Stimulated activated memory B cell treated with anti-CD40 and anti-IgM and Interleukin-4, amounts not matched to agents 10 μg/mL and 1 μg/mL and 100 μg/mL, for 72 hours (primary cell): Measurements from ENCODE around the gene SNX33.

Source experiments
- ATAC-seq: fragments of 150-1000 bp; cut with Tn5 transposase; 2 replicates; pipeline ENCODE4 v1.10.0; 2021
- H3K27ac Mint-ChIP-seq: one replicate; pipeline ENCODE4 v1.8.0; 2022; ENCODE audit warnings: mild to moderate bottlenecking, mixed read lengths
- H3K27me3 Mint-ChIP-seq: one replicate; pipeline ENCODE4 v1.8.0; 2022; ENCODE audit warnings: mixed read lengths
- H3K36me3 Mint-ChIP-seq: one replicate; pipeline ENCODE4 v1.8.0; 2022; ENCODE audit warnings: mixed read lengths
- H3K4me1 Mint-ChIP-seq: one replicate; pipeline ENCODE4 v1.8.0; 2022; ENCODE audit warnings: mixed read lengths
- H3K4me3 Mint-ChIP-seq: one replicate; pipeline ENCODE4 v1.8.0; 2022; ENCODE audit warnings: mild to moderate bottlenecking, moderate library complexity, mixed read lengths
- H3K9me3 Mint-ChIP-seq: one replicate; pipeline ENCODE4 v1.8.0; 2022; ENCODE audit warnings: mixed read lengths

The SNX33 gene

DNA sequence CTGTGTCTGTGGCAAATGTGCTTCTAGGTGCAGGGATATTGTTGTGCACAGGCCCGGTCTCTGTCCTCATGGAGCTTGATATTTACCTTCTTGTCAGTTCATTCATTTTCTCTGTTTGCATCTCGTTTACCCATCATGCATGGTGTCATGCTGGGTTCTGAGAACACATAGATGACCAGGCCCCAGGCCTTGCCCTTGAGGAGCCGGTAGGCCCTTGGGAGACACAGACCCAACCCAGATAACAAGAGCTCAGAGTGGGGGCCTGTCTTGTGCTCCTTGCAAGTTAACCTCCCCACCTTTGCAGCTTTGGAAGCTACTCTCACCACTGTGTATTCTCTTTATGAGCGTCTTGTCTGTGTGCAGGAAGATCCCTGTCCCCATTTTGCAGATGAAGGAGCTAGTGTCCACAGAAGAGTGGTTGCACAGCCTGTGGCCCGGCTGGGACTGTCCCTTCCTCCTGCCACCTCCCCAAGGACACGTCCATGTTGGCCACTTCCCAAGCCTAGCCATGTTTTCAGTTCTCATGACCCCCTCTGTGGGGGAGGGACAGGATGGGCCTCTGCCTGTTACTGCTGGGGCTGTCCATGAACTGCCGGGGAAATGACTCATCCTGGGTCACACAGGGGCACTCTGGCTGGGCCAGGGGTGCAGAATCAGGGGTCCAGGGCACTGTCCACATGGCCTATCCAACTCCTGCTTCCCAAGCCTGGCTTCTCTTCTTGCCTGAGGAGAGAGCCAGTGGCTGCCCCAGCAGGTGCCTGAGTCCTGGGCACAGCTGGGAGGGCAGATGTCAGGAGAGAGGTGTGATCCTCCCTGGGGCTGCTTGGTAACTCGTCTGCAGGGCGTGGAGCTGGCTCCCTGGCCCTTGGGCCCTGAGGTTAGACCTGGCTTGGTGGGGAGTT is 3.4 kb downstream of the SNX33 start:
- Mint-ChIP-seq H3K36me3 (no peaks in the 10 kb centered on the region), H3K4me1 (peaks cover 22% of the 10 kb centered on the region), H3K27ac (no peak overlapping the region), H3K27me3 (peaks cover 10% of the 10 kb centered on the region), H3K9me3 (no peaks in the 10 kb centered on the region), H3K4me3 (no peak overlapping the region)
- no peak for ATAC-seq

DNA sequence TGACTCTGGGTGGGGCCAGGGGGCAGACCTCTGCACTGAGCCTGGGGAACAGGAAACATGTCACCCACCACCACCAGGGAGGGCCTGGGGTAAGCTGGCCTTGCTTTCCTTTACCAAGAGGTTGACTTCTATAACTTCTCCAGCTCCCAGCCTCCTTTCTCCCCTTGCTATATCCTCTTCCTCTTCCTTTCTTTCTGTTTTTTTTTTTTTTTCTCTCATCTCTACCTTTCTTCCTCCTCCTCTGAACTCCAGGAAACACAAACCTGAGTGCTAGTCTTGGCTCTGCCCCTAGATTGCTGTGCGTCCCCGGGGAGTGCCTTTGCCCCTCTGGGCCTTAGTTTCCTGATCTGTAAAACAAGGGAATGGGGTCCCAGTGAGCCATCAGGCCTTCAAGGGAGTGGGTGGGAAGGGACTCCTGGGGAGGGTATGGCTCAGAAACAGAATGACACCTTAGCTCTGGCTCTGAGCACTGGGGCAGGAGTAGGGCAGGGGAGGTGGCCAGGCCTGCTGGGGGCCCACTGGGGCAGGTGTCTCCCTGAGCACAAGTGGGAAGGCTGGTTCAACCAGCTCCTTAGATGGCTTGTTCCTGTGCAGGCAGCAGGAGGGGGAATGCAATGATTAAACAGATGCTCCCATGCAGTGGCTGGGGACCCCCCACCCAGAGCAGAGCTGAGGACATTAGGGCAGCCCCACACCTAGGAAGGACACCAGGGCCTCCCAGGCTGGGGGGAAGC is 4.3 kb downstream of the SNX33 start:
- no peak overlapping the region for H3K27ac Mint-ChIP-seq
- H3K4me1 Mint-ChIP-seq: peaks cover 14% of the 10 kb centered on the region
- no peak for ATAC-seq

DNA sequence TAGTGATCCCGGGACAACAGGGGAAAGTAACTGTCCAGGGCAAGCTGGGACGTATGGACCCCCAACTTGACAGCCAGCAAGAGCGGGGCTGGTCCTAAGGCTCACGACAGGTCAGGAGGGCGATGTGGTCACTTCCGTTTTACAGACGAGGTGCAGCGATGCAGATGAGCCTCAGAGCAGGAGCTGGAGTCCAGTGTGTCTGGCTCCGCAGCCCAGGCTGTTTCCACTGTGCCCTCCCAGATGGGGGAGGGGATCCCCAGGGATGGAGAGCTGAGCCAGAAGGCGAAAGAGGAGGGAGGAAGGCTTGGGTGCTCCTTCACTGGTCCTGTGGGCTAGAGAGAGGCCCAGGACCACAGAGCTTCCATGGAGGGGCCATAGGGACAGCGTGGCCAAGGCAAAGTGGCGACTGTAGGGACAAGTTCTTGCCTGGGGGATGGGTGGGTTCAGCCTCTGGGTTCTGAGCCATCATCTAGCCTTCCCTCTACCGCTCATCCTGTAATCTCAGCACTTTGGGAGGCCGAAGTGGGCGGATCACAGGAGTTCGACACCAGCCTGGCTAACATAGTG is 5.7 kb downstream of the SNX33 start:
- peaks cover 8% of the 10 kb centered on the region for H3K27me3 Mint-ChIP-seq
- no peak overlapping the region for H3K4me3 Mint-ChIP-seq
- no peaks in the 10 kb centered on the region for H3K36me3 Mint-ChIP-seq
- H3K9me3 Mint-ChIP-seq: no peaks in the 10 kb centered on the region
- no peak for ATAC-seq
- H3K27ac Mint-ChIP-seq: no peak overlapping the region
- peaks cover 11% of the 10 kb centered on the region for H3K4me1 Mint-ChIP-seq

More for the DNA sequence above, 4.3 kb downstream of the SNX33 start:
- Mint-ChIP-seq H3K27me3 (peaks cover 10% of the 10 kb centered on the region), H3K9me3 (no peaks in the 10 kb centered on the region), H3K36me3 (no peaks in the 10 kb centered on the region), H3K4me3 (no peak overlapping the region)

DNA sequence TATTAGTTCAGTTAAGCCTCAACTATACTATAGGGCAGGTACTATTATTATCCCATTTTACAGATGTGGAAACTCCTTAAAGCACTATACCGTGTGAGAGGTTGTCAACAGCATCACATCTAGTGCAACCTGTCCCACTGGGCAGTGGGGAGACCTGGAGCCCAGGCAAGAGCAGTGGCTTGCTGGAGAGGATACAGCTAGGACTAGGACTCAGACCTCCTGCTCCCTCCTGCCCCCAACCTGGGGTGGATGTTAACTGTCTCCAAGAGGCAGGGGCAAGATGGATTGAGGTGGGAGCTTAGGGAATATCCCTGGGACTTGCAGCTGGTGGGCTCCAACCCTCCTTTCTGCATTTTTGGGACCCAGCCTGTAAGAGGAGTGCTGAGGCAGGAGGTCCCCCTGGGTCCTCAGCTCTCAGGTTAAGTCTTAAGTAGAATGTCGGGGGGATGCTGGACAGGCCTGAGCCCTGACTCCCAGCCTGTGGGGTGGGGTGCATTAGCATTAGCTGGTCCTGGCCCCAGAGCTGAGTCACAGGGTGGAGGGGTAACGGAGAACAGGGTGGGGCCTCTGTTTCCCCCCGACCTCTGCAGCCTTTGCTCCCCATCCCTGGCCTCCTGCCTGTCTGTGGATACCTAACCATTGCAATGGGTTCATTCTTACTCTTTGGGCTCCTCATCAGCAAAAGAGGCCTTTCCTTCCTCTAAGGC is 6.6 kb downstream of the SNX33 start:
- H3K36me3 Mint-ChIP-seq: no peaks in the 10 kb centered on the region
- no peak for ATAC-seq
- peaks cover 11% of the 10 kb centered on the region for H3K4me1 Mint-ChIP-seq
- no peaks in the 10 kb centered on the region for H3K9me3 Mint-ChIP-seq
- no peaks in the 10 kb centered on the region for H3K27me3 Mint-ChIP-seq
- no peak overlapping the region for H3K27ac Mint-ChIP-seq
- H3K4me3 Mint-ChIP-seq: no peak overlapping the region

DNA sequence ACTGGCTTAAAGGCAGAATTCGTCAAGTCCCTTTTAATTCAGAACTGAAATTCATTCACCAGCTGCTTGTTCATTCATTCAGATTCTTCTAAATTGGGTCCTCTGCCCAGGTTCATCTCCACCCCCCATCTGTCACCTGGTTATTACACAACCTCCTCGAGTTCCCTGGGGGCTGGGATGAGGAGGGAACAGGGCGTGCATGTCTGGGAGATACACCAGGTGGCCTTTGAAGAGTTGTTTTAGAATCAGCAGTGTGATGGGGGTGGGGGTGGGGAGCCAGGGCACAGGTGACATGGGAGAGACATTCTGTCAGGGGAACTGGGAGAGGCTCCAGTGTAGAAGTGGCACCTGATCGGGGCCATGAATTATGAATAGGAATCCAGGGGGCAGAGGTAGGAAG is 8.2 kb downstream of the SNX33 start:
- H3K9me3 Mint-ChIP-seq: no peaks in the 10 kb centered on the region
- ATAC-seq: no peak
- H3K4me1 Mint-ChIP-seq: peaks cover 11% of the 10 kb centered on the region
- no peaks in the 10 kb centered on the region for H3K27me3 Mint-ChIP-seq
- no peak overlapping the region for H3K4me3 Mint-ChIP-seq
- H3K27ac Mint-ChIP-seq: no peak overlapping the region
- H3K36me3 Mint-ChIP-seq: no peaks in the 10 kb centered on the region

DNA sequence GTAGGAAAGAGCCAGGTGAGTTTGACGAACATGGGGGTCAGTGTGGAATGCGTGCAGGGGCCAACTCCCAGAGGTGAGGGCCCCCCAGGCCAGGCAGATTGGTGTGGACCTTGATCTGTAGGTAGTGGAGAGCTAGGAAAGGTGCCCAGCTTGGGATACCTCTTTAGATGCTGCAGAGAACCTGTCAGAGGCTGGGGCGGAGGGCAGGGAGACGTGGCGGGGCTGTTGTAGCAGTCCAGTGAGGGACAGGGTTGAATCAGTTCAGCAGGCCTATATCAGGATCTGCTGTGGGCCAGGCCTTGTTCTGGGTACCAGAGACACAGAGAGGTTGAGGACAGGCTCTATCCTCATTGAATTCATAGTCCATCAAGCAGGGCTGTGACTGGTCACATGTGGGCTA is 8.6 kb downstream of the SNX33 start:
- Mint-ChIP-seq H3K4me3 (no peak overlapping the region), H3K36me3 (no peaks in the 10 kb centered on the region), H3K27me3 (no peaks in the 10 kb centered on the region), H3K27ac (no peak overlapping the region), H3K9me3 (no peaks in the 10 kb centered on the region), H3K4me1 (peaks cover 7% of the 10 kb centered on the region)
- no peak for ATAC-seq

DNA sequence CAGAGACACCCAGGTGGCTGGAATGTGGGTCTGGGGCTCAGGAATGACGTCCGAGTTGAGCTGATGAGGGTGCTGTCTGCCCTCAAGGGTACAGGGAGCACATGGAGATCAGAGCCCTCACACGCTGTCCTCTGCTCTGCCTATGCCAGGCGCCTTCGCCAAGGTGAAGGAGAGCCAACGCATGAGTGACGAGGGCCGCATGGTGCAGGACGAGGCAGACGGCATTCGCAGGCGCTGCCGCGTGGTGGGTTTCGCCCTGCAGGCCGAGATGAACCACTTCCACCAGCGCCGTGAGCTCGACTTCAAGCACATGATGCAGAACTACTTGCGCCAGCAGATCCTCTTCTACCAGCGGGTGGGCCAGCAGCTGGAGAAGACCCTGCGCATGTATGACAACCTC is 9.1 kb downstream of the SNX33 start:
- no peaks in the 10 kb centered on the region for H3K27me3 Mint-ChIP-seq
- H3K4me3 Mint-ChIP-seq: no peak overlapping the region
- no peak for ATAC-seq
- H3K36me3 Mint-ChIP-seq: no peaks in the 10 kb centered on the region
- H3K27ac Mint-ChIP-seq: no peak overlapping the region
- peaks cover 4% of the 10 kb centered on the region for H3K4me1 Mint-ChIP-seq
- no peaks in the 10 kb centered on the region for H3K9me3 Mint-ChIP-seq

DNA sequence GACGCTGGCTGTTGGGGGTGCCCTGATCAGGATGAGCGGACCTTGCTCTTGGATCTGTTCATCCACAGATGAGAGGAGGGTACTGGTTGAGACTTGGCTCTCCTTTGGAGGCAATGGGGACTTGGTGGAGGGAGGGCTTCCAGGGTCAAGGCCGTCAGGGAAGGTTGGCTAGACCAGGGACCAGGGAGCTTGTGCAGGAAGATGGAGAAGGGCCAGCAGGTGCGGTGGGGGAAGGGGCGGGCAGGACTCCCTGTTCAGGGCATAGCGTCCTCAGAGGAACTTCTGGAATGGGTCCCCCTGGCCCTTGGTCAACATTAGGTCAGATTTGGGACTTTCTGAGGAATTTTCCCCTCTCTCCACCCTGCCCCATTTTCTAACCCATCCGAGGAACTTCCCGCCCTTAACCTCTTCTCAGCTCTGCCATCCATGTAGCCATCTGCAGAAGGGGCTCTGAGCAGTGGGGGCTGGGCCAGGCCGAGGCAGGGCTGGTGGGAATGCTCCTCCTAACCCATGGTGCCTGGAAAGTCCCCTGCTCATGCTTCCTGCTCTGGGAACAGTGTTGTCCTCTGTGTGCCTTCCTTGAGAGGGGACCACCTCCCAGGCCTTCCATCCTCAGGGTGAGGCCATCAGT is 11.5 kb downstream of the SNX33 start:
- Mint-ChIP-seq H3K9me3 (no peaks in the 10 kb centered on the region), H3K36me3 (no peaks in the 10 kb centered on the region), H3K4me1 (no peaks in the 10 kb centered on the region), H3K27me3 (no peaks in the 10 kb centered on the region), H3K27ac (no peak overlapping the region), H3K4me3 (no peak overlapping the region)
- no peak for ATAC-seq

DNA sequence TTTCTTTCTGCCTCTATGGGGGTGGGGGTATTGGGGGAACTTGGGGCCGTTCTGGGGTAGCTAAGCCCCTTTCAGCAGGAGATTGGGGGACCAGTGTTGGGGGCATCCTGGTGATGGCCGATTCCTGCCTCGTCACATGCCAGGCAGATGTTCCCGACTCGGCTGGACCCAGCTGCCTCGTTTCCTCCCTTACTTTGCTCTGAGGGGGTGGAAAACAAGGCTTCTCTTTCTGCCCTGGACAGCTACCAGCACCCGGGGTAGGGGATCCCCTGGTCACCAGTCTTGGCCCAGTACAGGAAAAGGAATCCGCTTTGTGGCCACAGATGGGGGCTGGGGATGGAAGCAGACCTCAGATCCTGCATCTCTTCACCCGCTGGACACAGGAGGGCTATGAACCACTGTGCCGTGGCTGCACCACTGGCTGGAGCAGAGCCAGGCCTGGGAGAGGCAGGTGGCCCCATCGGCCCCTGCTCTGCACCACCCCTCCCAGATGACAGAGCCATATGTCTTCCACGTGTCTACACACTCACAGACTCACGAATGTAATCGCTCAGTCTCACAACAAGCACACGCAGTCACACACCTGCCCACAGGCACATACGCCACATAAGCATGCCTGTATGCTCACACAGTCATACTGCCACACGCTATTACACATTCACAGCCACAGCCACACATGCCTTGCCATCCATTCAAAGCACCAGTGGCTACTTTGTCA is 12.4 kb downstream of the SNX33 start:
- H3K9me3 Mint-ChIP-seq: no peaks in the 10 kb centered on the region
- H3K27me3 Mint-ChIP-seq: no peaks in the 10 kb centered on the region
- no peak for ATAC-seq
- no peaks in the 10 kb centered on the region for H3K36me3 Mint-ChIP-seq
- H3K4me3 Mint-ChIP-seq: no peak overlapping the region
- no peak overlapping the region for H3K27ac Mint-ChIP-seq
- H3K4me1 Mint-ChIP-seq: no peaks in the 10 kb centered on the region

DNA sequence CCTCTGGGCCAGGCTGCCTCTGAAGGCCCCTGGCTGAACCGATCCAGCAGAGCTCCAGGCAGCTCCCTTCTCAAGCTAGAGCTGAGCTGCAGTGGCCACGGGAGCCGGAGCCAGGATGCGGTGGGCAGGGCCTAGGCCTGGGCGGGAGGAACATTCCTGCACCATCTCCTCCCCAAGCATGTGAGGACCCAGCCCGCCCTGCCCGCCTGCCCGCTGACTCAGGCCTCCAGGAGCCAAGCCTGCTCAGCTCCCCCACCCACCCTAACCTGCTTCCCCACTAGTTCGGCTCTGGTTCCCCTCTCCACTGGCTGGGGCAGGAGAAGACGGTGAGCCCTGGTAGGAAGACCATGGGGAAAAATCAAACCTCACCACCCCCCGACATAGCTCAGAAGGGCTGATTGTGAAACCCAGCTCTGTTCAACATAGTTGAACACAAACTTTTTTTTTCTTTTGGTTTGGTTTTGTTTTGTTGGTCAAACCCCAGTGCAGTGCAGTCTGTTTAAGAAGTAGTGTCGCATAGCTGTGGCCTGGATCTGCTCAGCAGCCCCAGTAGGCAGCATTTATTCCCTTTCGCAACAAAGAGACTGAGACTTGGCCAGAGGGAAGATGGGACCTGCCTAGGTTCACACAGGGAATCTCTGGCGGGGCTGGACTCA is 13.5 kb downstream of the SNX33 start:
- Mint-ChIP-seq H3K36me3 (no peaks in the 10 kb centered on the region), H3K27ac (no peak overlapping the region), H3K9me3 (no peaks in the 10 kb centered on the region), H3K27me3 (peaks cover 9% of the 10 kb centered on the region), H3K4me1 (no peaks in the 10 kb centered on the region), H3K4me3 (no peak overlapping the region)
- ATAC-seq: no peak

DNA sequence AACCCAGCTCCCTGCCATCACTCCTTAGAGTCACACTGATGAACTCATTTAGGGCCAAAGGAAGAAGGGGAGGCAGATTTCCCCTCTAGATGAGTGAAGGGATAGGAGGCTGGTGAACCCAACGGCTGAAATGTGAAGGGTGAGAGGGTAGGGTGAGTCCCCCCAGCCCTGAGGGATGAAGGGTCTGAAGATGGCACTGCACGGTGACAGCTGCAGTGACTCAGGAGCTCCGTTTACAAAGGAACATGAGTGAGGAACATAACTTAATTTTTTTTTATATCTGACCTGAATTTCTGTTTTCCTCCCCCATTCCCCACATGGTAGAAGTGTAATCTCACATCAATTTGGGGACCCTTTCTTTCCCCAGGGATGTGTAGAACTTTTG is 14.0 kb downstream of the SNX33 start:
- Mint-ChIP-seq H3K4me1 (no peaks in the 10 kb centered on the region), H3K27me3 (peaks cover 15% of the 10 kb centered on the region), H3K4me3 (no peak overlapping the region), H3K27ac (no peak overlapping the region), H3K36me3 (no peaks in the 10 kb centered on the region), H3K9me3 (no peaks in the 10 kb centered on the region)
- ATAC-seq: no peak

DNA sequence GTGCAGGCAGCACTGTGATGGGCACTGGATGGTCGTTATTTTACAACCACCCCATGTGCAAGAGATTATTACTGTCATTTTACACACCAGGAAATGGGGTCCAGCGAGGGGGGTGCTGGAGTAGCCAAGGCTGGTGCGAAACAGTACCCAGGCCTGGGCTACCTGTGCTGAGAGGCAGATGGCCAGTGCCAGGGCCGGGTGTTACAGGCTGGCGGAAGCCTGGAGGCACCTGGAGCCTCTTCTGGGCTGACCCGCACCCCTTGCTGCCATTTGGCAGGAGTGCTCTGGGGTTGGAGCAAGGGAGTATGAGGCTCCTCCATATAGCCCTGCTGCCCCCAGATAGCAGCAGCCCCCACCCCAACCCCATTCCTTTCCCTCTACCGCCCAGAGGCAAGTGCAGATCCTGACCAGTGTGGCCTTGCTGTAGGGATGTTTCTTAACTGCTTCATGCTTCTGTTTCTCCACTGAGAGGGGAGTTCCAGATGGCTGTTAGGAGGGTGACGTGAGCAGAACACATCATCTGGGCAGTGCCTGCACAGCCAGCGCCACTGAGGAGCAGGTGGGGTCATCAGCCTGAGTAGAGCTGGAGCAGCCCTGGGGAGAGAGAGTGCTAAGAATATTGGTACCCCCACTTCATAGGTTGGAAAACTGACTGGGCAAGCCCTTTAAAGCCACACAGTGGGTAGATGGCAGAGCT is 15.3 kb downstream of the SNX33 start:
- no peaks in the 10 kb centered on the region for H3K9me3 Mint-ChIP-seq
- H3K36me3 Mint-ChIP-seq: no peaks in the 10 kb centered on the region
- no peak overlapping the region for H3K27ac Mint-ChIP-seq

DNA sequence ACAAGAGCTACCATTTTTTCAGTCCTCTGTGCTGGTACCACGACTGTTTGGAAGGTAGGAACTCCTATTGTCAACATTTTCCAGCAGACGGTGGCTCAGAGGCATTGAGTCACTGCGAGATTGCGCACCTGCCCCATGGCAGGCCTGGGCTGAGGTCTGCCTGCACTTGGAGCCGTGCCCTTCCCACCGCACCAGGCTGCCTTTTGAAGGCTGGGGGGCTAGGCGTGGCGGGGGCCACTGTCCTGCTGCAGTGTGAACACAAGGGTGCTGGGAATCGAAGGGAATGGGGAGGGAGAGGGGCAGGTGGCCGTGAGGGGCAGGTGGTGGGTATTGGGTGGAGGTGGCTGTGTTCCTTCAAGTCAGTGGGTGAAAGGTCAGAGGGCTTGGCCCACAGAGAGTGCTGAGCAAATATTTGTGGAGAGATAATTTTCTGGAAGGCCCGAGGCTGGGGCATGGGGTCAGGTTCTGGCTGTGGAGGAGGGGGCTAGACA is 16.3 kb downstream of the SNX33 start:
- Mint-ChIP-seq H3K27me3 (peaks cover 22% of the 10 kb centered on the region), H3K27ac (no peak overlapping the region), H3K4me3 (no peak overlapping the region), H3K36me3 (no peaks in the 10 kb centered on the region), H3K4me1 (no peaks in the 10 kb centered on the region), H3K9me3 (no peaks in the 10 kb centered on the region)
- no peak for ATAC-seq

More for the DNA sequence above, 15.3 kb downstream of the SNX33 start:
- Mint-ChIP-seq H3K4me3 (no peak overlapping the region), H3K27me3 (peaks cover 15% of the 10 kb centered on the region), H3K4me1 (no peaks in the 10 kb centered on the region)
- ATAC-seq: no peak
